Spleen (tissue), 11 donors: ENCODE results near the gene COL23A1. TPM values are rescaled to one million over a fixed set of nuclear protein-coding genes. Genes with fewer than 3 reads are reported as not detected.

Experiments
- DNase-seq: peaks from one replicate; pipeline ENCODE4 v3.0.0-alpha.2; 2020
- H3K27ac ChIP-seq, 8 donors: fragments of 200-600 bp; sonication (generic) in 7 of 8; 1 replicate in 4 of 8; 2 replicates in 4 of 8; pipeline versions ENCODE4 v1.5.0 to v1.8.0; 2016 to 2021; ENCODE audit warnings: inconsistent platforms in 4 of 8, mild to moderate bottlenecking in 4 of 8, moderate library complexity in 1 of 8
- H3K27me3 ChIP-seq, 7 donors: fragments of 200-600 bp; sonication (generic) in 6 of 7; replicated peaks in 1 of 7; 1 replicate in 4 of 7; 2 replicates in 3 of 7; pipeline versions ENCODE4 v1.5.0 to v1.8.0; 2016 to 2021; ENCODE audit warnings: inconsistent platforms in 3 of 7, mild to moderate bottlenecking in 1 of 7
- H3K36me3 ChIP-seq, 6 donors: fragments of 200-600 bp; sonication (generic) in 5 of 6; 1 replicate in 4 of 6; 2 replicates in 2 of 6; pipeline versions ENCODE4 v1.5.0 to v1.8.0; 2016 to 2021; ENCODE audit warnings: inconsistent platforms in 2 of 6
- H3K4me1 ChIP-seq, 6 donors: fragments of 200-600 bp; sonication (generic) in 5 of 6; 1 replicate in 3 of 6; 2 replicates in 3 of 6; pipeline versions ENCODE4 v1.5.0 to v1.8.0; 2016 to 2021; ENCODE audit warnings: inconsistent platforms in 3 of 6
- H3K4me3 ChIP-seq, 8 donors: fragments of 200-600 bp; sonication (generic) in 7 of 8; 1 replicate in 4 of 8; 2 replicates in 4 of 8; pipeline versions ENCODE4 v1.5.0 to v1.8.0; 2016 to 2021; ENCODE audit warnings: inconsistent platforms in 4 of 8, mild to moderate bottlenecking in 4 of 8, moderate library complexity in 2 of 8
- H3K9me3 ChIP-seq, 8 donors: fragments of 200-600 bp; sonication (generic) in 7 of 8; 1 replicate in 4 of 8; 2 replicates in 4 of 8; pipeline versions ENCODE4 v1.5.0 to v1.8.0; 2016 to 2021; ENCODE audit warnings: inconsistent platforms in 4 of 8
- CTCF ChIP-seq, 11 experiments: fragments of 200-600 bp in 7 of 11; fragments of 450-650 bp in 4 of 11; sonication (generic) in 4 of 11; IDR thresholded peaks in 8 of 11; conservative IDR thresholded peaks in 3 of 11; 1 replicate in 7 of 11; 2 replicates in 4 of 11; pipeline versions ENCODE4 v1.4.0 to v1.8.0; 2016 to 2021; ENCODE audit warnings: antibody characterized with exemption in 11 of 11, inconsistent platforms in 4 of 11, mild to moderate bottlenecking in 1 of 11
- POLR2A ChIP-seq, 3 donors: fragments of 450-650 bp; IDR thresholded peaks; one replicate each; pipeline ENCODE4 v1.5.1; 2017; ENCODE audit warnings: antibody characterized with exemption in 3 of 3, mild to moderate bottlenecking in 1 of 3
- POLR2AphosphoS5 ChIP-seq, 3 donors: sonication (generic); formaldehyde crosslinking; IDR thresholded peaks; one replicate each; pipeline ENCODE4 v1.5.1; 2017; ENCODE audit warnings: antibody characterized with exemption in 3 of 3
- WGBS, 5 donors: extraction: QIAGEN DNeasy Blood & Tissue Kit in 3 of 5; methylation state at CpG; one replicate each; pipeline versions ENCODE4 v1.1.5 to v1.1.7; 2013 to 2018; 5-methylcytosine and 5-hydroxymethylcytosine counted together
- intact Hi-C: fragments of 100-400 bp; cut with DNase I; formaldehyde crosslinking; loops from one replicate; pipeline ENCODE4 v1.15.0; 2023; ENCODE audit warnings: low total_unique reads
- polyA plus RNA-seq, 3 donors: library from polyadenylated mRNA; stranded (reverse); fragments of 200-250 nt; gene quantifications; one replicate each; pipeline ENCODE4 v1.2.1, GENCODE V29; 2013
- total RNA-seq, 7 donors: library from RNA; depleted of rRNA in 3 of 7; stranded (reverse); fragments of >200 nt in 3 of 7; fragmentation: NEBNext Ultra II Directional in 4 of 7; extraction: Animal tissue kit (Norgen Biotek cat#: 25700) in 4 of 7; gene quantifications; one replicate each; pipeline versions ENCODE4 v1.1.0 to v1.2.1, GENCODE V29; 2016 to 2021
- donor health status: healthy with polysubstance abuse.
- donor health status: DM: no; HTN: no; CAD: no; lungs with moderate emphysema.
- donor health status: DM: no; HTN: no; CAD: no.
- donor health status: Bipolar disorder and iron deficiency.
- donor health status: healthy.
- donor health status: DM: no; HTN: no; CAD: no.
- donor health status: DM: yes; HTN: yes; CAD: no.

The COL23A1 gene
- total and polyA plus RNA-seq, 10 donors = 0.63 to 3.8 (median 1.9) TPM

GRCh38 chr5:178435321-178436238 is 154.6 kb downstream of the COL23A1 start:
- DNase-seq = no peak
- intact Hi-C loops = no loop called here
- Histone ChIP-seq H3K36me3 (no peaks in the 10 kb centered on the region), H3K4me1 (peaks cover 0 to 8% (median 2%) of the 10 kb centered on the region in 6 donors), H3K9me3 (peaks cover 0 to 6% (median 0%) of the 10 kb centered on the region in 8 donors), H3K27ac (no peak overlapping the region), H3K4me3 (no peak overlapping the region), H3K27me3 (peaks cover 0 to 3% (median 0%) of the 10 kb centered on the region in 7 donors)
- TF ChIP-seq POLR2AphosphoS5 (IDR thresholded peaks at IDR 0.05) = no peak
- no peak for TF ChIP-seq POLR2A (IDR thresholded peaks at IDR 0.05)
- TF ChIP-seq CTCF (IDR thresholded peaks at IDR 0.05 in 8 of 11, conservative IDR thresholded peaks at IDR 0.05 in 3 of 11) = no peak
- WGBS, 5 donors = 75 to 91% (median 89%) methylated on average over 18 to 22 of the region's 22 CpGs

GRCh38 chr5:178434851-178435250 is 155.3 kb downstream of the COL23A1 start:
- DNase-seq = no peak
- intact Hi-C loops = no loop called here
- Histone ChIP-seq H3K27ac (no peak overlapping the region), H3K36me3 (no peaks in the 10 kb centered on the region), H3K27me3 (peaks cover 0 to 3% (median 0%) of the 10 kb centered on the region in 7 donors), H3K4me3 (no peak overlapping the region), H3K4me1 (peaks cover 0 to 8% (median 2%) of the 10 kb centered on the region in 6 donors), H3K9me3 (peaks cover 0 to 6% (median 0%) of the 10 kb centered on the region in 8 donors)
- peak in 2 of 3 donors; percentile 10 to 48 for TF ChIP-seq POLR2AphosphoS5 (IDR thresholded peaks at IDR 0.05)
- no peak for TF ChIP-seq POLR2A (IDR thresholded peaks at IDR 0.05)
- whole genome bisulfite sequencing, 5 donors = 69 to 85% (median 74%) methylated on average over 12 to 17 of the region's 17 CpGs

- TF ChIP-seq POLR2AphosphoS5 (IDR thresholded peaks at IDR 0.05) (no peak), POLR2A (IDR thresholded peaks at IDR 0.05) (no peak), CTCF (IDR thresholded peaks at IDR 0.05 in 8 of 11, conservative IDR thresholded peaks at IDR 0.05 in 3 of 11) (no peak)
- intact Hi-C loops = no loop called here
- no peak for DNase-seq
- peaks cover 0 to 6% (median 0%) of the 10 kb centered on the region in 8 donors for H3K9me3 ChIP-seq
- H3K36me3 ChIP-seq = no peaks in the 10 kb centered on the region
- no peak overlapping the region for H3K4me3 ChIP-seq
- 85 to 97% (median 93%) methylated on average over 8 to 13 of the region's 13 CpGs for WGBS, 5 donors
- peaks cover 0 to 3% (median 0%) of the 10 kb centered on the region in 7 donors for H3K27me3 ChIP-seq
- peaks cover 0 to 8% (median 2%) of the 10 kb centered on the region in 6 donors for H3K4me1 ChIP-seq
- H3K27ac ChIP-seq = no peak overlapping the region
Observed at GRCh38 chr5:178434016-178434761, 156.0 kb downstream of the COL23A1 start.

GRCh38 chr5:178433273-178433775 is 156.9 kb downstream of the COL23A1 start:
- Histone ChIP-seq H3K4me1 (peaks cover 0 to 13% (median 3%) of the 10 kb centered on the region in 6 donors), H3K27me3 (peaks cover 0 to 3% (median 0%) of the 10 kb centered on the region in 7 donors)
- TF ChIP-seq POLR2AphosphoS5 (IDR thresholded peaks at IDR 0.05) (no peak), CTCF (IDR thresholded peaks at IDR 0.05 in 8 of 11, conservative IDR thresholded peaks at IDR 0.05 in 3 of 11) (no peak), POLR2A (IDR thresholded peaks at IDR 0.05) (no peak)

More at GRCh38 chr5:178433273-178433775, 156.9 kb downstream of the COL23A1 start:
- Histone ChIP-seq H3K27ac (no peak overlapping the region), H3K36me3 (no peaks in the 10 kb centered on the region), H3K4me3 (no peak overlapping the region), H3K9me3 (peaks cover 0 to 6% (median 0%) of the 10 kb centered on the region in 8 donors)
- WGBS, 5 donors = 84 to 91% (median 87%) methylated on average over 7 of the region's 7 CpGs
- no peak for DNase-seq
- intact Hi-C loops = no loop called here
